Loucy (cell line): ENCODE data around the gene DBR1.
"Not testable (repeated sequence)": the region's sequence is repeated elsewhere in the genome, so short reads cannot be mapped to it uniquely, and the experiment has no call there.

Source experiments
- EZH2phosphoT487 ChIP-seq: fragments of 200-600 bp; IDR thresholded peaks from 2 replicates; pipeline ENCODE4 v1.6.1; 2018; ENCODE audit warnings: antibody characterized with exemption, mild to moderate bottlenecking, moderate library complexity, borderline replicate concordance
- TF ChIP-seq, protein P1 (sequence below): fragments of 200-600 bp; sonication (generic); conservative IDR thresholded peaks from 2 replicates; pipeline ENCODE4 v1.5.1; 2014; ENCODE audit warnings: mild to moderate bottlenecking, antibody characterized with exemption, low read length

DNA sequence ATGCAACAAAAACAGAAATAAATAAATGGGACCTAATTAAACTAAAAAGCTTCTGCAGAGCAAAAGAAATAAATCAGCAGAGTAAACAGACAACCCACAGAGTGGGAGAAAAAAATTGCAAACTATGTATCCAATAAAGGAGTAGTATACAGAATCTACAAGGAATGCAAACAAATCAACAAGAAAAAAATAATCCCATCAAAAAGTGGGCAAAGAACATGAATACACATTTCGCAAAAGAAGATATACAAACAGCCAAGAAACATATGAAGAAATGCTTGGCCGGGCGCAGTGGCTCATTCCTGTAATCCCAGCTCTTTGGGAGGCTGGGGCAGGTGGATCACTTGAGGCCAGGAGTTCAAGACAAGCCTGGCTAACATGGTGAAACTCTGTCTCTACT, 32.5 kb downstream of the DBR1 start:
- TF ChIP-seq, protein P1, sequence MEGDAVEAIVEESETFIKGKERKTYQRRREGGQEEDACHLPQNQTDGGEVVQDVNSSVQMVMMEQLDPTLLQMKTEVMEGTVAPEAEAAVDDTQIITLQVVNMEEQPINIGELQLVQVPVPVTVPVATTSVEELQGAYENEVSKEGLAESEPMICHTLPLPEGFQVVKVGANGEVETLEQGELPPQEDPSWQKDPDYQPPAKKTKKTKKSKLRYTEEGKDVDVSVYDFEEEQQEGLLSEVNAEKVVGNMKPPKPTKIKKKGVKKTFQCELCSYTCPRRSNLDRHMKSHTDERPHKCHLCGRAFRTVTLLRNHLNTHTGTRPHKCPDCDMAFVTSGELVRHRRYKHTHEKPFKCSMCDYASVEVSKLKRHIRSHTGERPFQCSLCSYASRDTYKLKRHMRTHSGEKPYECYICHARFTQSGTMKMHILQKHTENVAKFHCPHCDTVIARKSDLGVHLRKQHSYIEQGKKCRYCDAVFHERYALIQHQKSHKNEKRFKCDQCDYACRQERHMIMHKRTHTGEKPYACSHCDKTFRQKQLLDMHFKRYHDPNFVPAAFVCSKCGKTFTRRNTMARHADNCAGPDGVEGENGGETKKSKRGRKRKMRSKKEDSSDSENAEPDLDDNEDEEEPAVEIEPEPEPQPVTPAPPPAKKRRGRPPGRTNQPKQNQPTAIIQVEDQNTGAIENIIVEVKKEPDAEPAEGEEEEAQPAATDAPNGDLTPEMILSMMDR: not testable (repeated sequence)
- not testable (repeated sequence) for TF ChIP-seq EZH2phosphoT487
